Ishikawa (cell line): ENCODE data around the gene DGKG.

Experiments used
- CEBPB ChIP-seq: IDR thresholded peaks from 2 replicates; pipeline ENCODE4 v1.6.1; 2012
- CREB1 ChIP-seq: IDR thresholded peaks from 2 replicates; pipeline ENCODE4 v1.6.1; 2012; ENCODE audit warnings: low read depth
- EGR1 ChIP-seq: IDR thresholded peaks from 2 replicates; pipeline ENCODE4 v1.6.1; 2012
- EP300 ChIP-seq: IDR thresholded peaks from 2 replicates; pipeline ENCODE4 v1.6.1; 2012; ENCODE audit warnings: borderline replicate concordance
- FOXM1 ChIP-seq: IDR thresholded peaks from 2 replicates; pipeline ENCODE4 v1.6.1; 2012; ENCODE audit warnings: low read depth, borderline replicate concordance
- MAX ChIP-seq: IDR thresholded peaks from 2 replicates; pipeline ENCODE4 v1.6.1; 2012
- NFIC ChIP-seq: IDR thresholded peaks from 2 replicates; pipeline ENCODE4 v1.6.1; 2012
- RAD21 ChIP-seq: IDR thresholded peaks from 2 replicates; pipeline ENCODE4 v1.6.1; 2012; ENCODE audit warnings: low read depth
- REST ChIP-seq: IDR thresholded peaks from 2 replicates; pipeline ENCODE4 v1.6.1; 2012; ENCODE audit warnings: low read depth, mild to moderate bottlenecking
- TAF1 ChIP-seq: IDR thresholded peaks from 2 replicates; pipeline ENCODE4 v1.6.1; 2012; ENCODE audit warnings: low read depth, mild to moderate bottlenecking
- TCF12 ChIP-seq: IDR thresholded peaks from 2 replicates; pipeline ENCODE4 v1.6.1; 2012; ENCODE audit warnings: low read depth
- TEAD4 ChIP-seq: IDR thresholded peaks from 2 replicates; pipeline ENCODE4 v1.6.1; 2012
- USF1 ChIP-seq: IDR thresholded peaks from 2 replicates; pipeline ENCODE4 v1.6.1; 2012
- YY1 ChIP-seq: IDR thresholded peaks from 2 replicates; pipeline ENCODE4 v1.6.1; 2012; ENCODE audit warnings: low read depth
- ZBTB7A ChIP-seq: IDR thresholded peaks from 2 replicates; pipeline ENCODE4 v1.6.1; 2012; ENCODE audit warnings: low read depth

DGKG gene

GRCh38 chr3:186154641-186155040 is 207.4 kb downstream of the DGKG start:
- no peak for TF ChIP-seq NFIC
- no peak for TF ChIP-seq TAF1
- no peak for TF ChIP-seq CEBPB

GRCh38 chr3:186152889-186153292 is 209.1 kb downstream of the DGKG start:
- TF ChIP-seq MAX (no peak), YY1 (no peak), ZBTB7A (no peak), FOXM1 (no peak), TAF1 (no peak), CEBPB (no peak), NFIC (no peak), TCF12 (no peak)

GRCh38 chr3:186152361-186152798 is 209.7 kb downstream of the DGKG start:
- TF ChIP-seq MAX (no peak), FOXM1 (no peak), EP300 (no peak), YY1 (no peak), ZBTB7A (no peak), TCF12 (no peak), CREB1 (no peak), USF1 (no peak), TAF1 (no peak)

GRCh38 chr3:186151077-186151971 is 210.7 kb downstream of the DGKG start:
- TF ChIP-seq FOXM1 (no peak), EP300 (no peak), MAX (no peak), REST (no peak)

- TF ChIP-seq CEBPB, result no peak
- no peak for TF ChIP-seq EGR1
- TF ChIP-seq YY1, result no peak
- no peak for TF ChIP-seq MAX
- TF ChIP-seq CREB1, result no peak
- TF ChIP-seq RAD21, result no peak
- TF ChIP-seq ZBTB7A, result no peak
- no peak for TF ChIP-seq FOXM1
- TF ChIP-seq TEAD4, result no peak
- no peak for TF ChIP-seq NFIC
- no peak for TF ChIP-seq REST
- no peak for TF ChIP-seq USF1
- no peak for TF ChIP-seq EP300
- TF ChIP-seq TCF12, result no peak
- no peak for TF ChIP-seq TAF1
These were observed 211.8 kb downstream of the DGKG start for GRCh38 chr3:186150041-186150830.
